H1 (cell line): ENCODE measurements around the gene ITGB8. TPM values are rescaled to one million over a fixed set of nuclear protein-coding genes. Genes with fewer than 3 reads are reported as not detected.

ENCODE experiments used
- CTCF ChIA-PET: fragments of 300-600 bp; sonication (Branson Sonifier 250); formaldehyde crosslinking; loops from one replicate; lab custom pipeline; 2021; ENCODE audit not compliant: partially characterized antibody; lab: Charles Lee
- POLR2A ChIA-PET: fragments of 300-600 bp; sonication (Branson Sonifier 250); formaldehyde crosslinking; loops from one replicate; lab custom pipeline; 2021; ENCODE audit warnings: inconsistent platforms; ENCODE audit not compliant: partially characterized antibody; lab: Charles Lee
- DNase-seq, 2 experiments: peaks; one replicate each; pipeline versions ENCODE4 v3.0.0 to v3.0.0-alpha.2; 2010 to 2022; ENCODE audit warnings: low spot score in 2 of 2, low read depth in 1 of 2, mixed read lengths in 1 of 2
- FAIRE-seq: peaks from 2 replicates; lab custom pipeline; 2011; peaks lifted over from hg19 to GRCh38; lab: Jason Lieb, UNC
- H2AFZ ChIP-seq: 2 replicates; pipeline ENCODE4 v1.8.1; 2012; ENCODE audit warnings: low read length, inconsistent platforms
- H2AK5ac ChIP-seq: 2 replicates; pipeline ENCODE4 v1.6.1; 2013; ENCODE audit warnings: low read depth, low read length
- H2BK120ac ChIP-seq: replicated peaks from 2 replicates; pipeline ENCODE3; 2013; ENCODE audit warnings: low read depth, low read length, inconsistent platforms
- H2BK12ac ChIP-seq: 2 replicates; pipeline ENCODE4 v1.6.1; 2013; ENCODE audit warnings: low read depth, low read length
- H2BK15ac ChIP-seq: 2 replicates; pipeline ENCODE4 v1.6.1; 2013; ENCODE audit warnings: low read length
- H2BK20ac ChIP-seq: 2 replicates; pipeline ENCODE4 v1.6.1; 2013; ENCODE audit warnings: low read length
- H2BK5ac ChIP-seq: 2 replicates; pipeline ENCODE4 v1.6.1; 2013; ENCODE audit warnings: low read depth, low read length
- H3K14ac ChIP-seq: 2 replicates; pipeline ENCODE4 v1.6.1; 2013; ENCODE audit warnings: inconsistent platforms; ENCODE audit not compliant: insufficient read length
- H3K18ac ChIP-seq: 2 replicates; pipeline ENCODE4 v1.6.1; 2013; ENCODE audit warnings: low read length; ENCODE audit errors: extremely low read depth
- H3K23ac ChIP-seq: 2 replicates; pipeline ENCODE4 v1.6.1; 2013; ENCODE audit warnings: inconsistent platforms; ENCODE audit not compliant: insufficient read length
- H3K23me2 ChIP-seq: 2 replicates; pipeline ENCODE4 v1.6.1; 2013; ENCODE audit warnings: low read depth, low read length
- H3K27ac ChIP-seq: 2 replicates; pipeline ENCODE4 v1.6.1; 2011; ENCODE audit warnings: low read depth, low read length, inconsistent platforms
- H3K27me3 ChIP-seq, 4 experiments: replicated peaks in 1 of 4; 1 replicate in 1 of 4; 2 replicates in 3 of 4; pipeline versions ENCODE4 v1.6.1 to v1.8.1; 2011 to 2013; ENCODE audit warnings: low read length in 3 of 4, mild to moderate bottlenecking in 3 of 4, inconsistent platforms in 2 of 4, mixed read lengths in 2 of 4, moderate library complexity in 1 of 4; ENCODE audit not compliant: control insufficient read depth in 3 of 4, insufficient read depth in 3 of 4; ENCODE audit errors: extremely low read depth in 1 of 4
- H3K36me3 ChIP-seq, 4 experiments: 2 replicates each; pipeline versions ENCODE4 v1.6.1 to v1.8.1; 2011 to 2013; ENCODE audit warnings: mild to moderate bottlenecking in 4 of 4, low read length in 3 of 4, moderate library complexity in 2 of 4, control low read depth in 1 of 4, inconsistent platforms in 1 of 4; ENCODE audit not compliant: insufficient read depth in 4 of 4, control insufficient read depth in 2 of 4
- H3K4ac ChIP-seq: replicated peaks from 2 replicates; pipeline ENCODE3; 2013; ENCODE audit warnings: low read length, low read depth, mixed read lengths, inconsistent platforms; ENCODE audit not compliant: insufficient read length
- H3K4me1 ChIP-seq, 4 experiments: replicated peaks in 1 of 4; 1 replicate in 1 of 4; 2 replicates in 3 of 4; pipeline versions ENCODE4 v1.6.1 to v1.8.1; 2011 to 2013; ENCODE audit warnings: low read length in 3 of 4, inconsistent platforms in 2 of 4, mixed read lengths in 1 of 4; ENCODE audit not compliant: insufficient read depth in 4 of 4, control insufficient read depth in 3 of 4
- H3K4me2 ChIP-seq, 2 experiments: 2 replicates each; pipeline versions ENCODE4 v1.6.1 to v1.8.1; 2011 to 2013; ENCODE audit warnings: low read depth in 2 of 2, low read length in 2 of 2, control low read depth in 1 of 2, inconsistent platforms in 1 of 2, mild to moderate bottlenecking in 1 of 2; ENCODE audit not compliant: insufficient read depth in 1 of 2
- H3K4me3 ChIP-seq, 4 experiments: fragments of 200-600, 300-600 bp in 1 of 4; sonication (generic), shearing (Covaris generic), sonication (Bioruptor Twin) in 1 of 4; 2 replicates each; pipeline versions ENCODE4 v1.5.1 to v1.8.1; 2011 to 2016; ENCODE audit warnings: low read length in 4 of 4, low read depth in 3 of 4, control low read depth in 2 of 4, inconsistent platforms in 2 of 4, mild to moderate bottlenecking in 2 of 4, mixed read lengths in 1 of 4, moderate library complexity in 1 of 4; ENCODE audit not compliant: insufficient read depth in 2 of 4; ENCODE audit errors: extremely low read depth in 1 of 4
- H3K56ac ChIP-seq: replicated peaks from 2 replicates; pipeline ENCODE3; 2013; ENCODE audit warnings: low read depth, mild to moderate bottlenecking, mixed read lengths, low read length, inconsistent platforms; ENCODE audit not compliant: insufficient read length
- H3K79me1 ChIP-seq: 2 replicates; pipeline ENCODE4 v1.6.1; 2013; ENCODE audit warnings: low read depth, low read length, control low read depth
- H3K79me2 ChIP-seq, 2 experiments: 2 replicates each; pipeline versions ENCODE4 v1.6.1 to v1.8.1; 2012 to 2013; ENCODE audit warnings: low read length in 2 of 2, mild to moderate bottlenecking in 2 of 2, inconsistent platforms in 1 of 2; ENCODE audit not compliant: insufficient read depth in 2 of 2, control insufficient read depth in 1 of 2
- H3K9ac ChIP-seq, 4 experiments: replicated peaks in 1 of 4; 1 replicate in 1 of 4; 2 replicates in 3 of 4; pipeline versions ENCODE4 v1.6.1 to v1.8.1; 2011 to 2013; ENCODE audit warnings: low read depth in 3 of 4, low read length in 3 of 4, control low read depth in 2 of 4, mild to moderate bottlenecking in 2 of 4, moderate library complexity in 2 of 4, inconsistent platforms in 1 of 4; ENCODE audit errors: extremely low read depth in 1 of 4
- H3K9me3 ChIP-seq, 2 experiments: 2 replicates each; pipeline versions ENCODE4 v1.6.1 to v1.8.1; 2012 to 2013; ENCODE audit warnings: mild to moderate bottlenecking in 2 of 2, moderate library complexity in 2 of 2, control low read depth in 1 of 2, inconsistent platforms in 1 of 2, low read depth in 1 of 2, low read length in 1 of 2, mixed read lengths in 1 of 2; ENCODE audit not compliant: insufficient read depth in 2 of 2
- H4K20me1 ChIP-seq, 2 experiments: replicated peaks in 1 of 2; 2 replicates each; pipeline versions ENCODE3 to v1.8.1; 2011 to 2013; ENCODE audit warnings: inconsistent platforms in 2 of 2, low read length in 2 of 2, mild to moderate bottlenecking in 1 of 2; ENCODE audit not compliant: insufficient read depth in 2 of 2, control insufficient read depth in 1 of 2
- H4K5ac ChIP-seq: 2 replicates; pipeline ENCODE4 v1.6.1; 2013; ENCODE audit warnings: low read length, low read depth, mixed read lengths, inconsistent platforms; ENCODE audit not compliant: insufficient read length
- H4K8ac ChIP-seq: 2 replicates; pipeline ENCODE4 v1.8.0; 2013; ENCODE audit warnings: mild to moderate bottlenecking, moderate library complexity, low read length, inconsistent platforms; ENCODE audit not compliant: insufficient read depth; ENCODE audit errors: extremely low read depth
- H4K91ac ChIP-seq: replicated peaks from 2 replicates; pipeline ENCODE3; 2013; ENCODE audit warnings: low read length, mixed read lengths, inconsistent platforms; ENCODE audit not compliant: insufficient read length
- GABPA ChIP-seq: IDR thresholded peaks from 2 replicates; pipeline ENCODE4 v1.6.1; 2011; ENCODE audit warnings: mild to moderate bottlenecking, low read length, moderate library complexity, borderline replicate concordance; ENCODE audit not compliant: insufficient read depth
- HDAC2 ChIP-seq, 2 experiments: fragments of 300-600 bp in 1 of 2; sonication (generic) in 1 of 2; IDR thresholded peaks; 2 replicates each; pipeline ENCODE4 v1.6.1; 2011 to 2012; ENCODE audit warnings: low read depth in 2 of 2, low read length in 2 of 2, mild to moderate bottlenecking in 2 of 2, moderate library complexity in 2 of 2, borderline replicate concordance in 1 of 2, inconsistent platforms in 1 of 2
- RXRA ChIP-seq: IDR thresholded peaks from 2 replicates; pipeline ENCODE4 v1.6.1; 2011; ENCODE audit warnings: low read depth, mild to moderate bottlenecking, low read length, moderate library complexity; ENCODE audit not compliant: insufficient read depth
- SIX5 ChIP-seq: IDR thresholded peaks from 2 replicates; pipeline ENCODE4 v1.6.1; 2011; ENCODE audit warnings: mild to moderate bottlenecking, low read depth, low read length
- WGBS, 2 experiments: shearing (Covaris generic) in 1 of 2; methylation state at CpG; one replicate each; pipeline versions ENCODE4 v1.1.6 to v1.1.7; 2013 to 2015; ENCODE audit warnings: low lambda C conversion rate in 2 of 2, mixed read lengths in 2 of 2, inconsistent platforms in 1 of 2, low coverage in 1 of 2, missing lambda C conversion rate in 1 of 2; ENCODE audit not compliant: insufficient replicate concordance in 2 of 2, insufficient coverage in 1 of 2, insufficient read length in 1 of 2; ENCODE audit errors: extremely low coverage in 1 of 2, missing lambda C conversion rate in 1 of 2; 5-methylcytosine and 5-hydroxymethylcytosine counted together
- polyA plus RNA-seq, 7 experiments: library from polyadenylated mRNA; depleted of rRNA in 3 of 7; stranded (reverse) in 5 of 7; unstranded in 2 of 7; fragments of >200 nt in 5 of 7; fragments of 200-250 nt in 2 of 7; gene quantifications; 1 replicate in 5 of 7; 2 replicates in 1 of 7; 4 replicates in 1 of 7; pipeline versions ENCODE4 v1.2.1 to v1.2.3, GENCODE V29; 2011 to 2013; ENCODE audit warnings: missing spikeins in 2 of 7, mixed read lengths in 2 of 7
- total RNA-seq: library from RNA; stranded (reverse); fragmentation: NEBNext Ultra II Directional; extraction: Animal tissue kit (Norgen Biotek cat#: 25700); gene quantifications from 2 replicates; pipeline ENCODE4 v1.2.1, GENCODE V29; 2021

Gene ITGB8
- total and polyA plus RNA-seq, 2 of the 8 experiments (the other 6 are each of a cell fraction or from before 2014, with no cell fraction given): 1.2 to 3.6 TPM

GRCh38 chr7:20344396-20344795 lies 13.7 kb downstream of the ITGB8 start:
- H4K5ac ChIP-seq: no peak overlapping the region
- H3K23me2 ChIP-seq: no peaks in the 10 kb centered on the region
- no peaks in the 10 kb centered on the region for H3K36me3 ChIP-seq
- H3K4me1 ChIP-seq: peaks cover 0 to 9% (median 2%) of the 10 kb centered on the region in 4 experiments; a peak in 5 of 7 replicates
- H2BK12ac ChIP-seq: no peak overlapping the region; the same call in 1 of the 2 replicates
- no peaks in the 10 kb centered on the region for H3K9me3 ChIP-seq
- H3K79me2 ChIP-seq: no peaks in the 10 kb centered on the region
- no peaks in the 10 kb centered on the region; the same call in 1 of the 2 replicates for H3K79me1 ChIP-seq
- H3K4ac ChIP-seq: no peak overlapping the region
- ChIA-PET CTCF (interaction anchor here (0.6 to 1.9 kb wide), 4 partner anchors 171 to 360 kb away, joined by 3 to 7 read pairs (median 4); no protein-coding TSS in a partner anchor), POLR2A (interaction anchor here (1.4 kb wide), 1 partner anchor 13 kb away, joined by 4 read pairs; the partner anchor contains the start of gene ITGB8)
- DNase-seq: no peak
- no peak overlapping the region for H3K23ac ChIP-seq
- no peak overlapping the region for H2AK5ac ChIP-seq
- FAIRE-seq: no peak
- H2BK5ac ChIP-seq: no peak overlapping the region
- H3K56ac ChIP-seq: no peak overlapping the region
- H2BK15ac ChIP-seq: peak overlapping the region; percentile 25; the same call in 1 of the 2 replicates
- WGBS, 2 experiments: 91% methylated on average over 4 of the region's 4 CpGs; no CpG with 5 or more reads in 1 of the 2 experiments
- no peaks in the 10 kb centered on the region for H4K20me1 ChIP-seq
- H3K4me3 ChIP-seq: no peak overlapping the region
- no peaks in the 10 kb centered on the region for H3K27me3 ChIP-seq
- H4K91ac ChIP-seq: no peak overlapping the region
- no peak overlapping the region for H2AFZ ChIP-seq
- H3K9ac ChIP-seq: no peak overlapping the region
- no peak overlapping the region for H3K18ac ChIP-seq
- TF ChIP-seq RXRA (no peak), SIX5 (no peak), GABPA (no peak), HDAC2 (IDR thresholded peaks at IDR 0.05; ENCODE audit: borderline replicate concordance in 1 of 2, low read depth in 2 of 2, low read length in 2 of 2) (no peak)
- H2BK20ac ChIP-seq: no peak overlapping the region
- no peak overlapping the region for H4K8ac ChIP-seq
- no peak overlapping the region for H3K4me2 ChIP-seq
- H2BK120ac ChIP-seq: no peak overlapping the region
- no peak overlapping the region for H3K14ac ChIP-seq
- H3K27ac ChIP-seq: no peak overlapping the region
